Measurements from ENCODE around the gene CSNK1G2. TPM values are rescaled to one million over a fixed set of nuclear protein-coding genes. Genes with fewer than 3 reads are reported as not detected.
A peak's percentile ranks its signal among the peaks of the same experiment; 100 is the strongest.

The CSNK1G2 gene
- total RNA-seq, 2 donors from 2014 or later, result 50.2 to 50.7 TPM

DNA sequence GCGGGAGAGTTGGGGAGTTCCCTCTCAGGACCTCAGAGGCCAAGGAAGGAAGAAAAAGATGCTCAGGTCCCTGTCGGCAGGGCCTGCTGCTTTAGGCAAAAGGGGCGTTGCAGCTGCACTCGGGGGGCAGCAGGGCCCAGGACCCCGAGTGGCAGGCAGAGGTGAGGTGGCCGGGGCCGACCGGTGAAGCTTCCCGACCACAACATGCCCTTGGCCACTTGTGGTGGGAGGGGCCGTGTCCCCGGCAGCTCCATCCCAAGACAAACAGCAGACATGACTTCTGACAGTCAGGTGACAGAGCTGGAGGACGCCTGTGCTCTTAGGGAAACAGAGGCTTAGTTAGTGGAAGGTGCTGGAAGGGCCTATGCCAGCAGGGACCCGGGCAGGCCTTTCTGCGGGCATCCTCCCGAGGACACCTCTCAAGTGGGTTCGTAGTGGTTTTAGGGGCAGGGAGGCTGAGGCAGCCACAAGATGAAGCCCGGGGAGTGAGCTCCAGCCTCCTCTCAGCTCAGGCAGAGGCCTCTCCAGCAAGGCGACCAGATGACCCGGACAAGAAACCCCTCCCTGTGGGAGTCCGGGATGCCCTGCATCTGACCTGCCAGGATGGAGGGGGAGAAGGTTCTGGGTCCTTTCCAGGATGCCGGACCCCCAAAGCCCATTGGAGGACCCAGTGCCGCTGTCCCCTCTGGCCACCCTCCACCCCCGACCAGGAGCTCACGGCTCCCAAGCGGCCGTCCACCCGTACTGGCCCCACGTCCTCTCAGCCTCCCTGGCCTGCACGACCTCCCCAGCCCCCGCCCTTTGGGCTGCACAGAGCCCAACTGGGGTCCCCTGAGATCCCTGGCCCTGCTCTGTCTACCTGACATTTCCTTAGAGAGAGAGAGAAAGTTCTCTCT lies 50.3 kb downstream of the CSNK1G2 start:
- H3K27ac Mint-ChIP-seq, result no peak overlapping the region
- no peaks in the 10 kb centered on the region for H3K27me3 Mint-ChIP-seq

DNA sequence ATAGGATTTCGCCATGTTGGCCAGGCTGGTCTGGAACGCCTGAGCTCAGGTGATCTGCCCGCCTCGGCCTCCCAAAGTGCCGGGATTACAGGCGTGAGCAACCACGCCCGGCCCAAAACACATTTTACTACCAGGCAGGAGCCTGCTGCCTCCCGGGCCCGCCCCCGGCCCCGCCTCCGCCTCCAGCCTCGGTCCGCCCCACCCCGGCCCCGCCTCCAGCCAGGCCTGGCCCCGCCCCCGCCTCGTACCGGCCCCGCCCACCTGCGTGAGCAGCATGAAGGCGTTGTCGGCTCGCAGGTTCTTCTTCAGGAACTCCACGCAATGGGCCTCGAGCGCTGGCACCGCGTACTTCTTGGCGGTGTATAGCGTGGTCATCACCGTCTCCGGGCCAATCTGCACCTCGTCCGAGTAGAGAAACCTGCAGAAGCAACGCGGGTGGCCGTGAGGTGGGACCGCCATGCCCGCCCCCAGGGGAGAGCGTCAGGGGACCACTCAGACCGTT lies 51.8 kb downstream of the CSNK1G2 start:
- Mint-ChIP-seq H3K9me3 (no peaks in the 10 kb centered on the region), H3K4me1 (peaks cover 4% of the 10 kb centered on the region), H3K36me3 (ENCODE audit: low read depth) (peaks cover 34% of the 10 kb centered on the region), H3K4me3 (no peak overlapping the region), H3K27me3 (no peaks in the 10 kb centered on the region), H3K27ac (no peak overlapping the region)
- no peak for ATAC-seq (replicated peaks)

More for the DNA sequence above, 50.3 kb downstream of the CSNK1G2 start:
- H3K9me3 Mint-ChIP-seq, result no peaks in the 10 kb centered on the region
- H3K36me3 Mint-ChIP-seq (ENCODE audit: low read depth), result peaks cover 32% of the 10 kb centered on the region
- H3K4me1 Mint-ChIP-seq, result no peaks in the 10 kb centered on the region
- no peak for ATAC-seq (replicated peaks)
- H3K4me3 Mint-ChIP-seq, result no peak overlapping the region

DNA sequence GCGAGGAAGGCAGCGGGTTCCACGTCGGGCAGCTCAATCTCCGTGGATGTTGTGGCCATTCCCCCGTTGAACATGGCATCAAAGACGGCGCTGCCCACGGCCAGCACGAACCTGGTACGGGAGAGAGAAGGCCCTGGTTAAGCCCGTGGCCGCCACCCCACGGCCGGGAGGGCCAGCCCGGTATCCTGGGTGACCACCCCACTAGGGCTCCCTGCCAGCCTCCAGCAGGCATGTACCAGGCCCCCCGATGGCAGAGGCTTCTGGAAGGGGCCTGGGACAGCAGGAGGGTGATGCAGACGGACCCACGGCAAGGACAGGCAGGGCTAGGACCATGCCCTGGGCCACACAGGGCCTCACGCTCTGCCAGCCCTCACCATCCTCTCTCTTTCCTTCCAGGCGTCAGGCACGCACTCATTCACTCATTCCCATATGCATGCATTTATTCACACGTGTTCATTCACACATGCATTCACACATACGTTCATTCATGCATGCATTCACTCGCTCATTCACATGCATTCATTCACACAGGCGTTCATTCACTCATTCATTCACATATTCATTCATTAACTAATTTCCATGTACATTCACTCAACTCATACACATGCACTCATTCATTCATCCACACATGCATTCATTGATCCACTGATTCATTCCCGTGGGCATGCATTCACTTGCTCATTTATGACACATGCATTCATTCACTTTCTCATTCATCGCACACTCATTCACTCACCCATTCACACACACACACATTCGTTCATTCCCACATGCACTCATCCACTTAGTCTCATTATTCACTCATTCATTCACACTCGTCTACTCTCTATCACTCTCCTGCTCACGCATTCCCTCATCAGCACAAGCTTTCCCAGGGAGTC lies 56.6 kb downstream of the CSNK1G2 start:
- H3K4me1 Mint-ChIP-seq, result peaks cover 12% of the 10 kb centered on the region
- no peaks in the 10 kb centered on the region for H3K27me3 Mint-ChIP-seq
- H3K9me3 Mint-ChIP-seq, result no peaks in the 10 kb centered on the region
- no peak overlapping the region for H3K27ac Mint-ChIP-seq
- no peak overlapping the region for H3K4me3 Mint-ChIP-seq
- H3K36me3 Mint-ChIP-seq (ENCODE audit: low read depth), result peaks cover 16% of the 10 kb centered on the region
- peak; percentile 71 for ATAC-seq (replicated peaks)

DNA sequence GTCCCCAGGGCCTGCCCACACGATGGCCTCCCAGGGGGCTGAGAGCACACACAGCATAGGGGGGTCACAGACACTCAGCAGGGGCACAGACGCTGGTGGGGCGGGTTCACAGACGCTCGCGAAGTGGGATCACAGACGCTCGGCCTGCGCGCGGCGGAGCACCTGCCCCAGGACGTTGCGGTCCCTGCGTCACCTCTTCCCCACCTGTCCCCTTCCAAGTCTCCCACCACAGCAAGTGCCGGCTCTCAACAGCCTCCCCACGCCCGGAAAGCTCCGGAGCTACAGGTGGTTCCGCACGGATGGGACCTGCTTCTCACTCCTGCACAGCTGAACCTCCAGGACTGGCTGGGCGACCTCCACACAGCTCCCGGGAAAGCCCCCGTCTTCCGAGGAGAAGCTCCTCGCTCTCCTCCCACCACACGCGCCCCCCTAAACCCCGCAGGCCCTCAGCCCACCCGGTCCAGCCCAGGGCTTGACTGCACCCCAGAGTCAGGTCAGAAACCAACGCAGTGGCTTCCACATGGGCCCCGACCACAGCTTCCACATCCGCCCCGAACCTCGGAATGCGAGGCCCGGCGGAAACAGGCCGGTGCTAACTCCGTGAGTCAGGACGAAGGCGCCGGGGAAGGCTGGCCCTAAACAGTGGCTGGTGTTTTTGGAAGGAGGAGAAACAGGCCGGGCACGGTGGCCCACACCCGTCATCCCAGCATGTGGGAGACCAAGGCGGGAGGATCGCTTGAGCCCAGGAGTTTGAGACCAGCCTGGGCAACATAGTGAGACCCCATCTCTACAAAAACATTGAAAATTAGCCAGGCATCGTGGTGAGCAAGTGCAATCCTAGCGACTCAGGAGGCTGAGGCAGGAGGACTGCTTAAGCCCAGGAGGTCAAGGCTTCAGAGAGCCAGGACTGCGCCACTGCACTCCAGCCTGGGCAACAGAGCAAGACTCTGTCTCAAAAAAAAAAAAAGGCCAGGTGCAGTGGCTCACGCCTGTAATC lies 58.0 kb downstream of the CSNK1G2 start:
- Mint-ChIP-seq H3K4me3 (no peak overlapping the region), H3K36me3 (ENCODE audit: low read depth) (peaks cover 16% of the 10 kb centered on the region), H3K27me3 (no peaks in the 10 kb centered on the region), H3K4me1 (peaks cover 12% of the 10 kb centered on the region), H3K9me3 (no peaks in the 10 kb centered on the region), H3K27ac (no peak overlapping the region)
- no peak for ATAC-seq (replicated peaks)

DNA sequence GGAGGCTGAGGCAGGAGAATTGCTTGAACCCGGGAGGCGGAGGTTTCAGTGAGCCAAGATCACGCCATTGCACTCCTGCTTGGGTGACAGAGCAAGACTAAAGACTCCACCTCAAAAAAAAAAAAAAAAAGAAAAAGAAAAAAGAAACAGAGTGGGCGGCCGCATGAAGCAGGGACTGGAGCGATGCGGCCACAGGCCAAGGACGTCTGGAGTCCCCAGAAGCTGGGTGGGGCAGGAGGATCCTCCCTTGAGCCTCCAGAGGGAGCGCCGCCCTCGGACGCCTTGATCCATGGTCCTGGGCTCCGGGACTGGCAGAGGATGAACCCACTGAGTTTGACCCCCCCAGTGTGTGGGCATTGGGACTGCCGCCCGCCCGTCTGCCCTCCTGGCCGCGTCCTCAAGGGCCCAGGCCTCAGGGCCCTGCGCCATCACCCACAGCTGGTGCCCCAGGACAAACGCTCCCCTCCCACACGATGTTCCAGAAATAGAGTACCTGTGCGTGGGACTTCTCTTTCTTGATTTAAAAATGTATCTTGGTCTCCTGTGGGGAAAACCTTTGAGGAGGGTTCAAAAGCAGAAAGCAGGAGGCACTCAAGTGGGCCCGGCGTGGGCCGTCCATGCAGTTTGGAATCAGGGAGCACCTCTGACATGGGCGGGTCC lies 59.0 kb downstream of the CSNK1G2 start:
- Mint-ChIP-seq H3K36me3 (ENCODE audit: low read depth) (peaks cover 16% of the 10 kb centered on the region), H3K27ac (no peak overlapping the region), H3K4me3 (no peak overlapping the region), H3K9me3 (no peaks in the 10 kb centered on the region), H3K4me1 (peaks cover 12% of the 10 kb centered on the region), H3K27me3 (no peaks in the 10 kb centered on the region)
- ATAC-seq (replicated peaks), result peak; percentile 28

DNA sequence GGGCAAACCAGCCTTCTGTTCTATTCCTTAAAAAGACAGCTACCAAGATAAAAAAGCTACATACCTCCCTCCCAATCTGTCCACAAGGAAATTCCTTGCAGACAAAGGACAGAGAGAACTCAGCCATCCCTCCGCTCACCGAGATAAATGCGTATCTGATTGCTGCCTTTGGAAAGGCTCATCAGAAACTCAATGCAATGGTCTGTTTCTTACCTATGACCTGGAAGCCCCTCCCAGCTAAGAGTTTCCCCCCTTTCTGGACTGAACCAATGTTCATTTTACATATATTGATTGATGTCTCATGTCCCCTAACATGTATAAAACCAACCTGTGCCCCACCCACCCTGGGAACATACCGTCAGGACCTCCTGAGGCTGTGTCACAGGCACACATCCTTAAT lies 62.9 kb downstream of the CSNK1G2 start:
- no peak for ATAC-seq (replicated peaks)
- Mint-ChIP-seq H3K27me3 (no peaks in the 10 kb centered on the region), H3K4me3 (no peak overlapping the region), H3K9me3 (no peaks in the 10 kb centered on the region), H3K4me1 (peaks cover 4% of the 10 kb centered on the region), H3K27ac (no peak overlapping the region), H3K36me3 (ENCODE audit: low read depth) (no peaks in the 10 kb centered on the region)

DNA sequence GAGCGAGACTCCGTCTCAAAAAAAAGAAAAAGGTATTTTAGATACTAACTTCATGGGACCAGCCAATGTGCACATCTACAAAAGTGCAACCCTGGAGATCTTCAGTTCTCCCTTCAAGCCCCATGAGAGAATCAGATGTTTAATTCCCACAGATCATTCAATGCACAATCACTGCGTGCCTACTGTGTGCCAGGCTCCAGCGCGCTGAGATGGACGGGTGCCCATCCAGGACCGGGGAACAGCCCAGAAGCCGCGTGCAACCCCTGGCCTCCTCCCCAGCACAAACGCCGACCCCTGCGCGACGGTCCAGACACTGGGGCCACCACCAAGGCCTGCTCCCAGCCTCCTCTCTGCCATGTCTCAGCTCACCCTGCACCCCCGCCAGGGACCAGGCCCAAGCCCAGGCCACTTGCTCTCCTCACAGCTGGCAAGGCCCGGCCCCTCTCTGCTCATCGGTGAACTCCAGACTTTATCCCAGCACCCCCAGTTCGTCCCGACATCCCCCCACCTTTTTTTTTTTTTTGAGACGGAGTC lies 69.2 kb downstream of the CSNK1G2 start:
- Mint-ChIP-seq H3K27ac (no peak overlapping the region), H3K4me1 (no peaks in the 10 kb centered on the region), H3K27me3 (no peaks in the 10 kb centered on the region), H3K36me3 (ENCODE audit: low read depth) (no peaks in the 10 kb centered on the region), H3K4me3 (no peak overlapping the region), H3K9me3 (no peaks in the 10 kb centered on the region)
- ATAC-seq (replicated peaks), result no peak

DNA sequence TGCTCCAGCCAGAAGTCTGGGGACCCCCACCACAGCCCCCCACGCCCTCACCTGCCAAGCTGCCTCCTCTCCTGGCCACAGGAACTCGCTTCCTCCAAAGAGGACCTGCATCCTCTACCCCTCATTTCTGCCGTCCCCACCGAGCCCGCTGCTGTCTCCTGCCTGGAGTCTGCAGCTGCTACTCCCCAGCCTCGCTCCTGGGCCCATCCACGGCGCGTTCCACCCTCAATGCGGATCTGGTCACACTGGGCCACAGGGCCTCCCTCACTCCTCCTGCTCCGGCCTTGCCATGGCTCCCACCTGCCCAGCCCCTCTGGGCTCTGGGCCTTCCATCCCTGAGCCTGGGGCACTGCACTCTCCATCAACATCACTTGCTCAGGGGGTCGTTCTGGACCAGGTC lies 70.2 kb downstream of the CSNK1G2 start:
- no peak for ATAC-seq (replicated peaks)
- Mint-ChIP-seq H3K36me3 (ENCODE audit: low read depth) (no peaks in the 10 kb centered on the region), H3K4me1 (no peaks in the 10 kb centered on the region), H3K27ac (peak overlapping the region; percentile 49), H3K9me3 (no peaks in the 10 kb centered on the region), H3K4me3 (no peak overlapping the region), H3K27me3 (no peaks in the 10 kb centered on the region)

DNA sequence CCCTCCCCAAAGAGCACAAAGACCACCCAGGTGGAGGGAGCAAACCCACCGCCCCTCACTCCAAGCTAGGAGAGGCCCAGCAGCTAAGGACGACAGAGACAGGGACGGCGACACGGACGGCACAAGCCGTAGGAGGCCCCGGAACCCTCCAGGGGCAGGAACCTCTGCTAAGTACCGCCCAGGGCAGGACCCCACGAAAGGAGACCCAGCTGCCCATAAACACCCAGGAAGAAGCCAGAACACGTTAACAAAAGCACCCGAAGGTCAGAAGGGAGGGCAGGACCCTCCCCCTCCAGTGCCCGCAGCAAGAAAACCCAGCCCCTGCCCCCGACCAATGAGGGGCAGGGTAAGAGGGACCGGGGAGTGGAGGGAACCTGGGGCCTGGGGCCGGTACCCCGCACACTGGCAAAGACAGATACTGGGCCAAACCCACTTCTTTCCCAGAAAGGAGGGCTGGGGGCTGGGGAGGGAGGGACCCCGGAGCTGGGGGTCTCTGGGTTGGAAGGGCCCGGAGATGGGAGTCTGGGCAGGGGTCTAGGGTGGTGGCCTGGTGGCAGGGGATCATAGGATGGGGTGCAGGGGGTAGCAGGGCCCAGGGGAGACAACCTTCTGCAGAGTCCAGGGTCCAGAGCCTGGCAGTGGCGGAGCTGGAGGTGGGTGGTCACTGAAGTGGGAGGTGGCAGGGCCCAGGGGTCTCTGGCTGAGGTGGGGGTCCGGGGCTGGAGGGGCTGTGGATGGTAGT lies 72.1 kb downstream of the CSNK1G2 start:
- H3K4me3 Mint-ChIP-seq, result no peak overlapping the region
- no peak for ATAC-seq (replicated peaks)
- no peaks in the 10 kb centered on the region for H3K4me1 Mint-ChIP-seq
- no peaks in the 10 kb centered on the region for H3K27me3 Mint-ChIP-seq
- H3K27ac Mint-ChIP-seq, result no peak overlapping the region
- no peaks in the 10 kb centered on the region for H3K9me3 Mint-ChIP-seq
- no peaks in the 10 kb centered on the region for H3K36me3 Mint-ChIP-seq (ENCODE audit: low read depth)

DNA sequence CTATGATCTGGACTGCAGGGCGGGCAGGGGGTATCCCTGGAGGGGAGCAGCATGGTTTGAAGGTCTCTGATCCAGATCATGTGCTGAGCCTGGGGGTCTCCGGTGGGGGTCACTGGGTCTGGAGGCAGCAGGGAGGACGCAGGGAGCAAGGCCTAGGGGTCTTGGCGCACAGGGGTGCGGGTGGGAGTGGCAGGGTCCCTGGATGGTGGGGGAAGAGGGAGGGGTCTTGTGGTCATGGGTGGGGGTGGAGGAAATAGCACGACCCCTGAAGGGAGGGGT lies 72.7 kb downstream of the CSNK1G2 start:
- H3K27me3 Mint-ChIP-seq, result no peaks in the 10 kb centered on the region
- no peaks in the 10 kb centered on the region for H3K4me1 Mint-ChIP-seq
- H3K4me3 Mint-ChIP-seq, result peak overlapping the region; percentile 44
- H3K36me3 Mint-ChIP-seq (ENCODE audit: low read depth), result no peaks in the 10 kb centered on the region
- no peaks in the 10 kb centered on the region for H3K9me3 Mint-ChIP-seq
- no peak for ATAC-seq (replicated peaks)
- no peak overlapping the region for H3K27ac Mint-ChIP-seq

DNA sequence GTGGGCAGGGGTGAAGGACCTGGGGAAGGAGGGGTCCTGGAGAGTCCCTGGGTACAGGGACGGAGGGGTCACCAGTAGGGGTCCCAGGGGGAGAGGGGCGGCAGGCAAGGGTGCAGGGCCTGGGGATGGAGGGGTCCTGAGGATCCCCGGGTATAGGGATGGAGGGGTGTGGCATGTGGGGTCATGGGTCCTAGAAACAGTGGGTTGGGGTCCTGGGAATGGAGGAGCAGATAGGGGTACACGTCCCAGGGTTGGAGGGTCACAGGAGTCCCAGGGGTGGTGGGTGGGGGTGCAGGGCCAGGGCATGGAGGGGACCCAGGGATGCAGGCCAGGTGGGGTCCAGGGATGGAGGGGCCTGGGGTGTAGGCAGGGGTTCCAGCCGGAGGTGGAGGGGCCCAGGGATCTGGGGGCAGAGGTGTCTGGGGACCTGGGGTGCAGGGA lies 73.2 kb downstream of the CSNK1G2 start:
- Mint-ChIP-seq H3K36me3 (ENCODE audit: low read depth) (no peaks in the 10 kb centered on the region), H3K27ac (no peak overlapping the region), H3K4me1 (no peaks in the 10 kb centered on the region), H3K9me3 (no peaks in the 10 kb centered on the region), H3K4me3 (peak overlapping the region; percentile 44), H3K27me3 (no peaks in the 10 kb centered on the region)
- no peak for ATAC-seq (replicated peaks)

DNA sequence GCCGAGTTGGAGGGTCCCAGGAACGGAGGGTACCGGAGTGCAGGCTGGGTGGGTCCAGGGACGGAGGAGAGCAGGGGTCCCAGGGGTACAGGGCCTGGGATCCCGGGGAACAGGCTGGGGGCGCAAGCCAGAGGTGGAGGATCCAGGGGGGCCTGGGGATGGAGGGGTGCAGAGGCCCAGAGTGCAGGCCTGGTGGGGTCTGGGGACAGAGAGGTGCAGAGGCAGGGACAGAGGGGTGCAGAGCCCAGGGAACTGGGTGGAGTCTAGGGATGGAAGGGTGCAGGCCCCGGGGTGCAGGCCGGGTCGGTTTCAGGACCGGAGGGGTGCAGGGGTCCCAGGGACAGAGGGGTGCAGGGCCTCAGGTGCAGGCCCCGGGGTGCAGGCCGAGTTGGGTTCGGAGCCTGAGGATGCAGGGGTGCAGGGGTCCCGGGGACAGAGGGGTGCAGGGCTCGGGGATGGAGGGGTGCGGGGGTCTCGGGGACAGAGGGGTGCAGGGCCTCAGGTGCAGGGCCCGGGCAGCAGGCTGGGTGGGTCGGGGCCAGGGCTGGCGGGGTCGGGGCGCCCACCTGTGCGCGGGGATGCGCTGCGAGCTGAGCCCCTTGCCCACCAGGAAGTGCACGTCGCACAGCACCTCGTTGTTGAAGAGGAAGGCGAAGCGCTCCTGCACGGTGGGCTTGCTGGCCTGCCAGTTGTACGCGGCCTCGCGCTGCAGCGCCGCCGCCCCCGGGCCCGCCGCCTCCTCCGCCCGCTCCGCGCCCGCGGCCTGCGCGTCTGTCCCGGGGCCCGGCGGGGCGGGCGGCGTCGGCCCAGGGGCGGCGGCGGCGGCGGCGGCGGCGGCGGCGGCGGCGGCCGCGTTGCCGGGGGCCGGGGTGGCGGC lies 74.0 kb downstream of the CSNK1G2 start:
- H3K9me3 Mint-ChIP-seq, result no peaks in the 10 kb centered on the region
- no peak overlapping the region for H3K27ac Mint-ChIP-seq
- no peaks in the 10 kb centered on the region for H3K36me3 Mint-ChIP-seq (ENCODE audit: low read depth)
- peak; percentile 18 for ATAC-seq (replicated peaks)
- peak overlapping the region; percentile 44 for H3K4me3 Mint-ChIP-seq
- no peaks in the 10 kb centered on the region for H3K27me3 Mint-ChIP-seq
- H3K4me1 Mint-ChIP-seq, result peaks cover 4% of the 10 kb centered on the region

Measured in activated T-helper 17 cell treated with anti-CD3 and anti-CD28 coated beads, Interleukin-2, amount 50 U/mL, for 72 hours (primary cell).